Measurements from ENCODE around the gene CDH3.

Gene CDH3

DNA sequence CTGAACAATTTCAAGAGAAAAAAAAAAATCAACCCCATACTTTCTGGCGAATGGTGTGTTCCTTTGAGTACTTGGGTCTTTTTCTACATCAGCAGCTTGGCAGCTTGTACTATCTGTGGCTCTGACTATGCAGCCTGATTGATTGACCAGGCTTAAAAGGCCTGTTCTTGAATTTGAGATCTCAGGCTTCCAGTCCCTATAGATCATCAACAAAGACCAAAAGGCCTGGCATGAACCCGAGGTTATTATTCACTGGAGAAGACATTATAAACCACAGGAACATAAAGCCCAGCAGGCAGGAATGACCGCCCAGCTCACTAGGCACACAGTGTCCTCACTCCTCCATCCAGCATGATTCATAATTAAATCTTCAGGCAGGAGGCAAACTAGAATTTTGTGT is 32.1 kb upstream of the CDH3 start:
- no peak for TF ChIP-seq GLIS3 (CRISPR knock-in tag; IDR thresholded peaks at IDR 0.05)
- TF ChIP-seq ZNF565 (CRISPR knock-in tag; conservative IDR thresholded peaks at IDR 0.05; ENCODE audit: low read depth) = no peak
- TF ChIP-seq, protein P1, sequence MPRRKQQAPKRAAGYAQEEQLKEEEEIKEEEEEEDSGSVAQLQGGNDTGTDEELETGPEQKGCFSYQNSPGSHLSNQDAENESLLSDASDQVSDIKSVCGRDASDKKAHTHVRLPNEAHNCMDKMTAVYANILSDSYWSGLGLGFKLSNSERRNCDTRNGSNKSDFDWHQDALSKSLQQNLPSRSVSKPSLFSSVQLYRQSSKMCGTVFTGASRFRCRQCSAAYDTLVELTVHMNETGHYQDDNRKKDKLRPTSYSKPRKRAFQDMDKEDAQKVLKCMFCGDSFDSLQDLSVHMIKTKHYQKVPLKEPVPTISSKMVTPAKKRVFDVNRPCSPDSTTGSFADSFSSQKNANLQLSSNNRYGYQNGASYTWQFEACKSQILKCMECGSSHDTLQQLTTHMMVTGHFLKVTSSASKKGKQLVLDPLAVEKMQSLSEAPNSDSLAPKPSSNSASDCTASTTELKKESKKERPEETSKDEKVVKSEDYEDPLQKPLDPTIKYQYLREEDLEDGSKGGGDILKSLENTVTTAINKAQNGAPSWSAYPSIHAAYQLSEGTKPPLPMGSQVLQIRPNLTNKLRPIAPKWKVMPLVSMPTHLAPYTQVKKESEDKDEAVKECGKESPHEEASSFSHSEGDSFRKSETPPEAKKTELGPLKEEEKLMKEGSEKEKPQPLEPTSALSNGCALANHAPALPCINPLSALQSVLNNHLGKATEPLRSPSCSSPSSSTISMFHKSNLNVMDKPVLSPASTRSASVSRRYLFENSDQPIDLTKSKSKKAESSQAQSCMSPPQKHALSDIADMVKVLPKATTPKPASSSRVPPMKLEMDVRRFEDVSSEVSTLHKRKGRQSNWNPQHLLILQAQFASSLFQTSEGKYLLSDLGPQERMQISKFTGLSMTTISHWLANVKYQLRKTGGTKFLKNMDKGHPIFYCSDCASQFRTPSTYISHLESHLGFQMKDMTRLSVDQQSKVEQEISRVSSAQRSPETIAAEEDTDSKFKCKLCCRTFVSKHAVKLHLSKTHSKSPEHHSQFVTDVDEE (CRISPR knock-in tag; IDR thresholded peaks at IDR 0.05) = no peak
- TF ChIP-seq ARNTL (CRISPR knock-in tag; IDR thresholded peaks at IDR 0.05; ENCODE audit: borderline replicate concordance, low read depth) = no peak
- TF ChIP-seq ESRRG (CRISPR knock-in tag; IDR thresholded peaks at IDR 0.05) = no peak
- no peak for TF ChIP-seq ZNF70 (CRISPR knock-in tag; IDR thresholded peaks at IDR 0.05)
- TF ChIP-seq SNAI2 (CRISPR knock-in tag; IDR thresholded peaks at IDR 0.05) = no peak
- no peak for TF ChIP-seq OSR1 (CRISPR knock-in tag; IDR thresholded peaks at IDR 0.05)
- TF ChIP-seq PPARA (CRISPR knock-in tag; IDR thresholded peaks at IDR 0.05; ENCODE audit: borderline replicate concordance) = no peak
- TF ChIP-seq, protein P2, sequence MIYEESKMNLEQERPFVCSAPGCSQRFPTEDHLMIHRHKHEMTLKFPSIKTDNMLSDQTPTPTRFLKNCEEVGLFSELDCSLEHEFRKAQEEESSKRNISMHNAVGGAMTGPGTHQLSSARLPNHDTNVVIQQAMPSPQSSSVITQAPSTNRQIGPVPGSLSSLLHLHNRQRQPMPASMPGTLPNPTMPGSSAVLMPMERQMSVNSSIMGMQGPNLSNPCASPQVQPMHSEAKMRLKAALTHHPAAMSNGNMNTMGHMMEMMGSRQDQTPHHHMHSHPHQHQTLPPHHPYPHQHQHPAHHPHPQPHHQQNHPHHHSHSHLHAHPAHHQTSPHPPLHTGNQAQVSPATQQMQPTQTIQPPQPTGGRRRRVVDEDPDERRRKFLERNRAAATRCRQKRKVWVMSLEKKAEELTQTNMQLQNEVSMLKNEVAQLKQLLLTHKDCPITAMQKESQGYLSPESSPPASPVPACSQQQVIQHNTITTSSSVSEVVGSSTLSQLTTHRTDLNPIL (CRISPR knock-in tag; IDR thresholded peaks at IDR 0.05; ENCODE audit: low read depth) = no peak
- no peak for TF ChIP-seq TCF4 (CRISPR knock-in tag; IDR thresholded peaks at IDR 0.05; ENCODE audit: borderline replicate concordance)
- TF ChIP-seq TOX (CRISPR knock-in tag; IDR thresholded peaks at IDR 0.05; ENCODE audit: borderline replicate concordance) = no peak
- TF ChIP-seq CSDC2 (CRISPR knock-in tag; IDR thresholded peaks at IDR 0.05) = no peak
- TF ChIP-seq ZNF8 (CRISPR knock-in tag; IDR thresholded peaks at IDR 0.05) = no peak
- no peak for TF ChIP-seq RARB (CRISPR knock-in tag; IDR thresholded peaks at IDR 0.05)
- no peak for ATAC-seq

DNA sequence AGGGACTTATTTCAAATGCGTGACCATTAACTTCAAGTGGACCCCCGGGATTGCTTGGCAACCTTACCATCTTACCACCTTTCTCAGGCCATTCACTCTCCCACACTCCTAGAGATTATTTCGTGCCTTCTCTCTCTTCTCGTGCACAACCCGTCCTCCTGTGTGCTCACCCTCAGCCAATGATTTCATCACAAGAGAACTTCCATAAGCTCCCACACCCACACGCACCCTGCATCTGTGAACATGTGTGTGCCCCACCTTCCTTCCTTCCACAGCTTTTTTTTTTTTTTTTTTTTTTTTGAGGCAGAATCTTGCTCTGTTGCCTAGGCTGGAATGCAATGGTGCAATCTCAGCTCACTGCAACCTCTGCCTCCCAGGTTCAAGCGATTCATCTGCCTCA is 27.4 kb upstream of the CDH3 start:
- no peak for ATAC-seq
- TF ChIP-seq ZFP30 (CRISPR knock-in tag; IDR thresholded peaks at IDR 0.05) = no peak
- no peak for TF ChIP-seq ZNF565 (CRISPR knock-in tag; conservative IDR thresholded peaks at IDR 0.05; ENCODE audit: low read depth)
- TF ChIP-seq, protein P3, sequence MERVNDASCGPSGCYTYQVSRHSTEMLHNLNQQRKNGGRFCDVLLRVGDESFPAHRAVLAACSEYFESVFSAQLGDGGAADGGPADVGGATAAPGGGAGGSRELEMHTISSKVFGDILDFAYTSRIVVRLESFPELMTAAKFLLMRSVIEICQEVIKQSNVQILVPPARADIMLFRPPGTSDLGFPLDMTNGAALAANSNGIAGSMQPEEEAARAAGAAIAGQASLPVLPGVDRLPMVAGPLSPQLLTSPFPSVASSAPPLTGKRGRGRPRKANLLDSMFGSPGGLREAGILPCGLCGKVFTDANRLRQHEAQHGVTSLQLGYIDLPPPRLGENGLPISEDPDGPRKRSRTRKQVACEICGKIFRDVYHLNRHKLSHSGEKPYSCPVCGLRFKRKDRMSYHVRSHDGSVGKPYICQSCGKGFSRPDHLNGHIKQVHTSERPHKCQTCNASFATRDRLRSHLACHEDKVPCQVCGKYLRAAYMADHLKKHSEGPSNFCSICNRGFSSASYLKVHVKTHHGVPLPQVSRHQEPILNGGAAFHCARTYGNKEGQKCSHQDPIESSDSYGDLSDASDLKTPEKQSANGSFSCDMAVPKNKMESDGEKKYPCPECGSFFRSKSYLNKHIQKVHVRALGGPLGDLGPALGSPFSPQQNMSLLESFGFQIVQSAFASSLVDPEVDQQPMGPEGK (CRISPR knock-in tag; IDR thresholded peaks at IDR 0.05; ENCODE audit: borderline replicate concordance) = no peak
- no peak for TF ChIP-seq ESRRG (CRISPR knock-in tag; IDR thresholded peaks at IDR 0.05)
- TF ChIP-seq SNAI2 (CRISPR knock-in tag; IDR thresholded peaks at IDR 0.05) = no peak
- TF ChIP-seq PPARA (CRISPR knock-in tag; IDR thresholded peaks at IDR 0.05; ENCODE audit: borderline replicate concordance) = no peak
- TF ChIP-seq, protein P4, sequence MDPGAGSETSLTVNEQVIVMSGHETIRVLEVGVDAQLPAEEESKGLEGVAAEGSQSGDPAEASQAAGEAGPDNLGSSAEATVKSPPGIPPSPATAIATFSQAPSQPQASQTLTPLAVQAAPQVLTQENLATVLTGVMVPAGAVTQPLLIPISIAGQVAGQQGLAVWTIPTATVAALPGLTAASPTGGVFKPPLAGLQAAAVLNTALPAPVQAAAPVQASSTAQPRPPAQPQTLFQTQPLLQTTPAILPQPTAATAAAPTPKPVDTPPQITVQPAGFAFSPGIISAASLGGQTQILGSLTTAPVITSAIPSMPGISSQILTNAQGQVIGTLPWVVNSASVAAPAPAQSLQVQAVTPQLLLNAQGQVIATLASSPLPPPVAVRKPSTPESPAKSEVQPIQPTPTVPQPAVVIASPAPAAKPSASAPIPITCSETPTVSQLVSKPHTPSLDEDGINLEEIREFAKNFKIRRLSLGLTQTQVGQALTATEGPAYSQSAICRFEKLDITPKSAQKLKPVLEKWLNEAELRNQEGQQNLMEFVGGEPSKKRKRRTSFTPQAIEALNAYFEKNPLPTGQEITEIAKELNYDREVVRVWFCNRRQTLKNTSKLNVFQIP (CRISPR knock-in tag; IDR thresholded peaks at IDR 0.05; ENCODE audit: borderline replicate concordance, low read depth) = no peak
- TF ChIP-seq BACH2 (CRISPR knock-in tag; IDR thresholded peaks at IDR 0.05; ENCODE audit: borderline replicate concordance) = no peak
- no peak for TF ChIP-seq ZFP3 (CRISPR knock-in tag; IDR thresholded peaks at IDR 0.05)
- no peak for TF ChIP-seq ZNF8 (CRISPR knock-in tag; IDR thresholded peaks at IDR 0.05)
- TF ChIP-seq, protein P2 (CRISPR knock-in tag; IDR thresholded peaks at IDR 0.05; ENCODE audit: low read depth) = no peak
- TF ChIP-seq OSR1 (CRISPR knock-in tag; IDR thresholded peaks at IDR 0.05) = no peak
- TF ChIP-seq, protein P1 (CRISPR knock-in tag; IDR thresholded peaks at IDR 0.05) = no peak
- no peak for TF ChIP-seq TOX (CRISPR knock-in tag; IDR thresholded peaks at IDR 0.05; ENCODE audit: borderline replicate concordance)
- no peak for TF ChIP-seq ZC3H10 (CRISPR knock-in tag; IDR thresholded peaks at IDR 0.05)
- TF ChIP-seq RARB (CRISPR knock-in tag; IDR thresholded peaks at IDR 0.05) = no peak
- no peak for TF ChIP-seq CSDC2 (CRISPR knock-in tag; IDR thresholded peaks at IDR 0.05)
- TF ChIP-seq ZNF70 (CRISPR knock-in tag; IDR thresholded peaks at IDR 0.05) = no peak
- TF ChIP-seq TCF4 (CRISPR knock-in tag; IDR thresholded peaks at IDR 0.05; ENCODE audit: borderline replicate concordance) = no peak

Data from SK-N-SH treated with all-trans-retinoic acid at 6 μM for 48 hours (cell line).